HFF-Myc (cell line): ENCODE data around the gene STOML1.

Experiments used
- DNase-seq: peaks from one replicate; pipeline ENCODE4 v3.0.0-alpha.2; 2011; ENCODE audit warnings: low read depth; ENCODE audit errors: extremely low read depth
- H3K4me3 ChIP-seq: replicated peaks from 2 replicates; pipeline ENCODE4 v1.5.1; 2011; ENCODE audit warnings: low read depth, mild to moderate bottlenecking, control low read depth, low read length
- CTCF ChIP-seq: IDR thresholded peaks from 2 replicates; pipeline ENCODE4 v1.5.1; 2012; ENCODE audit warnings: mild to moderate bottlenecking, low read depth, low read length, control low read depth; ENCODE audit errors: missing control alignments

Gene STOML1

GRCh38 chr15:73991260-73991659 lies 835 bp downstream of the STOML1 start:
- H3K4me3 ChIP-seq, result peak overlapping the region; percentile 68
- no peak for DNase-seq
- TF ChIP-seq CTCF, result no peak

- DNase-seq, result no peak
- H3K4me3 ChIP-seq, result peak overlapping the region; percentile 68; the same call in 1 of the 2 replicates
- TF ChIP-seq CTCF, result no peak
These were observed 1.7 kb downstream of the STOML1 start for GRCh38 chr15:73990250-73991005.

GRCh38 chr15:73989001-73989798 lies 2.9 kb downstream of the STOML1 start:
- TF ChIP-seq CTCF, result no peak
- no peak overlapping the region for H3K4me3 ChIP-seq
- peak; percentile 54 for DNase-seq

GRCh38 chr15:73988445-73988969 lies 3.6 kb downstream of the STOML1 start:
- H3K4me3 ChIP-seq, result no peak overlapping the region
- DNase-seq, result no peak
- no peak for TF ChIP-seq CTCF

GRCh38 chr15:73987681-73988444 lies 4.2 kb downstream of the STOML1 start:
- TF ChIP-seq CTCF, result no peak

GRCh38 chr15:73987250-73987649 lies 4.8 kb downstream of the STOML1 start:
- H3K4me3 ChIP-seq, result no peak overlapping the region
- DNase-seq, result no peak

More at GRCh38 chr15:73987681-73988444, 4.2 kb downstream of the STOML1 start:
- no peak for DNase-seq
- H3K4me3 ChIP-seq, result no peak overlapping the region

More at GRCh38 chr15:73987250-73987649, 4.8 kb downstream of the STOML1 start:
- no peak for TF ChIP-seq CTCF
